Nasal cavity respiratory epithelium epithelial cell of viscerocranial mucosa (primary cell): Measurements from ENCODE around the gene PROCR. TPM values are rescaled to one million over a fixed set of nuclear protein-coding genes. Genes with fewer than 3 reads are reported as not detected.

ENCODE experiments used
- total RNA-seq: library from RNA; depleted of rRNA; stranded (reverse); fragments of >200 nt; gene quantifications from 2 replicates; pipeline ENCODE4 v1.2.3, GENCODE V29; 2014

The PROCR gene
- 14.2 and 100 TPM in 2 replicates for total RNA-seq

GRCh38 chr20:35171753-35172433 lies at the start of gene PROCR:
Gene PROCR, plus strand, starts transcription at chr20:35172072. Its CDS starts 83 bp downstream, at chr20:35172155.

DNA sequence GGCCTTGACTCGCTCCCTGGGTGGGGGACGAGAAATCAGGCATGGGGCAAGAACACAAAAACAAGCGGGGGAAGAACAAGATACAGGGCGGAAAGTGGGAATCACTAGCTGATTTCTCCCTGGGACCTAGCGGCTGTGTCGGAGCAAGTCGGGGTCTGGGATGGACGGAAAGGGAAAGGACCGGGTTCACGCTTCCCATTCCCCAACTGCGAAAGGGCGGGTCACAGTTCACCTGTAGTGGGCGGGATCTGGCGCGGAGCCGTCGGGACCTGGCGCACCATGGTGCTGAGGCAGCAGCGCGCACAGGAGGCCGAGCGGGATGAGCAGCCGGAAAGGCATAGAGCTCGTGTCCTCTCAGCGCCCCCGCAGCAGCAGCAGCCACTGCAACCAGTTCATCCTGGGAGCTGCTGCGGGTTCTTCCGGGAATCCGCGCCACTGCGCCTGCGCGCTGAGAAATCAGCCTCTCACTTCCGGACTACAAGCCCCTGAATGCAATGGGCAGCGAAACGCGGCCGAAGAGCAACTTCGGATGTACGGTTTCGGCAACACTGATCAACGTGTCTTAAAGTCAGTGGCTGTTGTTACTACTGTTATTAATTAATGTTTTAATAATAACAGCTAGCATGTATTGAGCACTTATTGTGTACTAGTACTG lies 24.8 kb upstream of the PROCR start, which contains the start of gene EDEM2:
Gene EDEM2 (minus strand): TSS at position 417 of the 655 bp plus-strand sequence. CDS start 78 bp downstream, at position 339.

GRCh38 chr20:35226126-35226883 lies 54.4 kb downstream of the PROCR start, which contains the start of gene MMP24:
Gene MMP24, plus strand, starts transcription at chr20:35226690. Its CDS starts 49 bp downstream, at chr20:35226739.

Other genes with a start within 250 kb of the PROCR start
- gene GSS, start 216.3 kb upstream of the PROCR start, total RNA-seq: 86.6 and 96.7 TPM in 2 replicates
- under 0.01 TPM in 2 replicates for gene MYH7B, start 216.2 kb upstream of the PROCR start, total RNA-seq
- 32.8 and 54.8 TPM in 2 replicates for gene TRPC4AP, start 79.3 kb upstream of the PROCR start, total RNA-seq
- gene EDEM2, start 24.7 kb upstream of the PROCR start, total RNA-seq: 51.0 and 74.8 TPM in 2 replicates
- under 0.01 and 0.07 TPM in 2 replicates for gene MMP24, start 54.6 kb downstream of the PROCR start, total RNA-seq
- gene MMP24OS, start 106.0 kb downstream of the PROCR start, total RNA-seq: 3.1 and 8.7 TPM in 2 replicates
- gene EIF6, start 112.7 kb downstream of the PROCR start, total RNA-seq: 172 and 276 TPM in 2 replicates
- gene FAM83C, start 120.4 kb downstream of the PROCR start, total RNA-seq: 0.93 and 1.7 TPM in 2 replicates
- 19.1 and 38.0 TPM in 2 replicates for gene UQCC1, start 239.9 kb downstream of the PROCR start, total RNA-seq